GM18505 (cell line): ENCODE data around the gene WWOX.

Experiments
- ATAC-seq: cut with Tn5 transposase; IDR thresholded peaks from one replicate; pipeline ENCODE4 v1.9.1; 2021; ENCODE audit not compliant: unreplicated experiment
- POLR2A ChIP-seq: IDR thresholded peaks from 4 replicates; pipeline ENCODE4 v1.6.1; 2011; ENCODE audit warnings: borderline replicate concordance; ENCODE audit not compliant: insufficient read depth, insufficient read length; ENCODE audit errors: extremely low read depth

Gene WWOX

DNA sequence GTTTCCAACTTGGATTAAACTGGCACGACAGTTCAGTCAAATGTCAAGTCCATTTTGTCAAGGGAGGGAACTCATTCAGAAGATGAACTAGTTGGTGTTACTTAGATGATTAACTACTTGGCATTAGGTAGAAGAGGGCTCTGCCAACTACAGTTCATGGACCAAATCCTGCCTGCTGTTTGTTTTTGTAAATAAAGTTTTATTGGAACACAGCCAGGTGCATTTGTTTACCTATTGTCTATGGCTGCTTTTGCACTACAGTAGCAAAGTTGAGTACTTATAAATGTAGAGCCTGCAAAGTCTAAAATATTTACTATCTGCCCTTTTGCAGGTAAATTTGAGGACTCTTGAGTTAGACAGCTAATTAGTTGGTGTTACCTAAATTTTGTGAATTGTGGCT, 1091.1 kb downstream of the WWOX start:
- no peak for ATAC-seq
- no peak for TF ChIP-seq POLR2A

DNA sequence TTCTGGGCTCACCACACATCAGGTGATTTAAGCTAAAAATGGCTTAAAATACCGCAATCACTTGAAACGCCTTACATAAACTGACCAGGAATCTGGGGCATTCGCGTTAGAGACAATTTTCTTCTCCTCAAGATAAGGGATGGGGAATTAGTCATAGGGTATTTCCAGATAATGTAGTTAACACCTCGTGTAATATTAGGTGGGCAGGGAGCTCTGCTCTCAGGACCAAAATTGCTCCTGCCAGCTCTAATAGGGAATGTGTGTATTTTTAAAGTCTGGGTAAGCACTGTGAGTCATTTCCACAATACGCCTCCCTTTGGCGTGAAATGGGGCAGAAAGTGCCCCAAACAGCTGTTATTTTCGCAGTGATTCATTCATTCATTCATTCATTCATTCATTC, 1092.5 kb downstream of the WWOX start:
- ATAC-seq = no peak
- no peak for TF ChIP-seq POLR2A

DNA sequence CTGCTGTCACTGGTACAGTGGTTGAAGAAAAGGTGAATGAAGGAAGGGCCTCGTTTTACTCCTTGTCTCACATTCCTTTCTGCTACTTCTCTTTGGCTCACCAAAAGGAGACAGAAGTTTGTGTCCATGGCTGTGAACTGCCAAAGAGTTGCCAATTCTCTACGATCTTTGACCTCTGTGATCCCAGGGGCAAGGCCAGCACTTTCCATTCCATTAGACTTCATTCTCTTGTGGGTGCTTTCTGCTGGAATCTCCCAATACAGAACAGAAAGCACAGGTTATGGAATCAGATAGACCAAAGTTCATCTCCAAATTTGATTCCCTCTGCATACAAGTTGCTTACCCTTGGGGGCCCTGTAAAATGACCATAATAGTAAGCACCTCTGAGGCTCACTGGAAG, 1093.5 kb downstream of the WWOX start:
- no peak for ATAC-seq
- TF ChIP-seq POLR2A = no peak

DNA sequence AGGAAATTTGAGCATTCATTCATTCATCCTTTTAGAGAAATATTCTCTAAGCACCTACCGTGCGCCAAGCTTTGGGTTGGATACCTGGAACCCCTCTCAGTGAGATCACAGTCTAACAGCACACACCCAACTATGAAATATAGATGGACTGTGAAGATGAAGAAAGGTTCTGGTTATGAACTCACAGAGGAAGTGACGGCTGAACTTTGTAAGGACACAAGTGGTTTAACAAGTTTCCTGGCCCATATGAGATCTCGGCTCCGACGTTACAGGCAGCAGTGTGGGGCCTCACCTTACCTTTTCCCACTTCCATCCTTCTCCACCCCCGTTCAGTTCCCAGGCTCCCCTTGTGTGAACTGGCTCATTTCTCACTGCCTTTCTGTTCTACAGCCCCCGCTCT, 1094.8 kb downstream of the WWOX start:
- no peak for TF ChIP-seq POLR2A

DNA sequence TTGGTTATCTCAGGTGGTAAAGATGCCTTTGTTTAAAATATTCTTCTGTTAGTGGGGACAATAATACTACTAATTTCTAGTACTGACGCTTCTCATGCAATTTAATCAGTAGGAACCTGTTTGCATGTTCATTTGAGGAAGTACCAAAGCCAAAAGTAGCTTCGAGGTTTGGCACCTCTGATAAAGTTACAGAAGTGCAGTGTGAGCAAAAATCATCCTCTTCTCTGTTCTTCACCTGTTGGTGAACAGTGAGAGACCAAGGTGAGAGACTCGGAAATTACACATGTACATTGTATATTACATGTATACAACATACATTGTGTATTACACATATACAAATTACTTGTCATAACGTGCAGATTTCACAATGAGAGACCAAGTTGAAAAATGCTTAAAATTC, 1096.5 kb downstream of the WWOX start:
- ATAC-seq = no peak
- TF ChIP-seq POLR2A = no peak

More for the DNA sequence above, 1094.8 kb downstream of the WWOX start:
- ATAC-seq = no peak

DNA sequence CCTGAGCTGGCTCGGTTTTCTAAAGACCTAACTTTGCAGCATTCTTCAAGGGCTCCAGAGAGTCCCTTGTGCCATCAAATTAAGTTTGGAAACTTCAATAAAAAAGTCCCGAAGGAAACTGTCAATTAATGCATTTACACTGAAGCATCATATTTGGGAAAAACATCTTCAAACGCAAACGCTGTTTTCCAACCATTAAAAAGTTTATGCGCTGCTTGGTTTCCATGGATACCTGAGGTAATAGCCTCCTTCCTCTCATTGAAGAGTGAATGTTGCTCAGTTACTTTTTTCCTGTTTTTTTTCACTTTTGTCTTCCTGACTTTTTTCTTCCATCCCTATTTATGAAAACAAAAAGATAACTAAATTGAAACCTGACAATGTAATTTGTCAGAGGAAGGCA, 1102.0 kb downstream of the WWOX start:
- no peak for ATAC-seq
- no peak for TF ChIP-seq POLR2A

DNA sequence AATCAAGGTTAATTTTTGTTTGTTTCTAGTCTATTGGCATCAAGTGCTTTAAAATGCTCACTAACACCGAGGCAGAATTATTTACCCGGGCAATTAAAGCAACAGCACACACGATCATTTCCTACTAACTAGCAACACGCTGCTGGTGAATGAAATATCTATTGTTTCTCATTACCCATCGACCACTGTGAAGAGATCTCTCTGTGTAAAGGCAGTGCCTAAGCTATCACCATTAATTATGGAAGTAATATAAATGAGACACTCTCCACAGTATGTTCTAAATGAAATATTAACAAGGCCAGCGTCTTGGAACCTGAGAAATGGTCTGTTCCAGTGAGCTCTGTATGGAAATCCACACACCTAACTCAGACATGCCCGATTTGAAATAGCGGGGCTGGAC, 1103.5 kb downstream of the WWOX start:
- no peak for TF ChIP-seq POLR2A
- ATAC-seq = no peak

DNA sequence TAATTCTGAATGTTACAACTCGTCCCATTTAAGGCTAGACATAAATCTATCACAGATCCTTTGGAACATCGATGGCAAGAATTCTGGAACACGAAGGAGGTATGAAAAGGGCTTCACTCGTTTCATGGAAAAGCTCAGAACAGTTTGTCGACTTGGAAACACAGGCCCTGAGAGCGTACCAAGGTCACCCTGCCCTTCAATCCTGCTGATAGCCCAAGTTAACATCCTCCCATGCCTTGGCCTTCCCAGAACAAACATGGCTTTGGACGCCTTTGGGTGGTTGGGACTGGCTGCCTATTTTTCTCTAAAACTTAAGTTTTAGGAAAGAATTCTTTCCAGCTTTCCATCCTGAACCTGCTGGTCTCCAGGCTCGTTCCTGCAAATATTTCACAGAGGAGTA, 1105.0 kb downstream of the WWOX start:
- TF ChIP-seq POLR2A = no peak
- ATAC-seq = no peak

DNA sequence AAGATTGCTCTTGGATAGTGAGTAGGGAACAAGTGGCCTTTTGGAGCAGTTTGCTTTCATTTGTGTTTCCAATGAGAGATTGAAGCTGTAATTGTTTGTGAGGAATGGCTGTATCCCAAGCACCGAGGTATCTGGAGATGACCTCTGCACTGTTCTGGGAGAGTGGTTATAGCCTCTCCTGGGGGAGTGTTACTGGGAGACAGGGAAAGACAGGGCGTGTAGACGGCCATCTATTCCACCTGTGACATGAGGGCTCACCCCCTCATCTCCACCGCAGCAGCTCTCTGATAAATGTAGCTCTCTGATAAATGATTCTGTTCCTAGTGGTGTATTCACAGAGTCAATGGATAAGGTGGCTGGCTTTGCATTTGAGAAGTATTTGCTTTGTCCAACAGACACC, 1107.4 kb downstream of the WWOX start:
- TF ChIP-seq POLR2A = no peak
- ATAC-seq = no peak

DNA sequence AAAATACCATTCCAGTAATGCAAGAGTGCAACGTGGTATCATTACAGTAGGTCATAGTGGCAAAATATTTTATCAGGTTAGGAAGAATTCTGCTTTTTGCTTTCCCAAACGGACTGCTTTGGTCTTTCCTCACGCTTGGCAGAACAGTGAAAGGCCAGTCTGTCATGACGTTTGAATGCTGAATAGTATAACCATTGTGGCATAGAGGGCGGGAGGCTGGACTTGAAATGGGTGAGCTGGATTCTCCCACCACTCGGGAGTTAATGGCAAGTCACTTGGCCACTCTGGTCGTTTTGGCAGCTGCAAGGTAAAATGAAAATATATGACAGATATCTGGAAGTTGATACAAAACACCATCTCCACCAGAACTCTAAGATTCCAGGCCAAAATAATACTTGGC, 1109.9 kb downstream of the WWOX start:
- ATAC-seq = no peak
- no peak for TF ChIP-seq POLR2A

DNA sequence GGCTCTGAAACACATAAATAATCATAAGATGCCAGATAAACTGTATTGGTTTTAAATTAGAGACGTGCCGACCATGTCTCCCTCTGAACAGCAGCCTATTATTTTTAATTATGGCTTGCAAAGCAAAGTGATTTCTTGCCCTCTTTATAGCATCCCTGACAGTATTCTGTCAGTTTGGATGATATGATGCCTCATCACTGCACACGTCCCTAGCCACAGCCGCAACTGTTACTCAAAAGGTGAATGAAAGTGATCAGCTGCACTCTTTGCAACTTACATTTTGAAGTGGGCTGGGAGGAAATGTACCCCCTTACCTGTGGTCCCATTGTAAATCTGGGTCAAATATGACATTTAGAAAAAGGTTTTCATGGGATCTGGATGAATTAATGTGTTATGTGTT, 1111.2 kb downstream of the WWOX start:
- no peak for TF ChIP-seq POLR2A
- ATAC-seq = no peak

DNA sequence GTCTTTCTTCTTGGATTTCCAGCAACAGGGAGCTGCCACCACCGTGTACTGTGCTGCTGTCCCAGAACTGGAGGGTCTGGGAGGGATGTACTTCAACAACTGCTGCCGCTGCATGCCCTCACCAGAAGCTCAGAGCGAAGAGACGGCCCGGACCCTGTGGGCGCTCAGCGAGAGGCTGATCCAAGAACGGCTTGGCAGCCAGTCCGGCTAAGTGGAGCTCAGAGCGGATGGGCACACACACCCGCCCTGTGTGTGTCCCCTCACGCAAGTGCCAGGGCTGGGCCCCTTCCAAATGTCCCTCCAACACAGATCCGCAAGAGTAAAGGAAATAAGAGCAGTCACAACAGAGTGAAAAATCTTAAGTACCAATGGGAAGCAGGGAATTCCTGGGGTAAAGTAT, 1112.1 kb downstream of the WWOX start:
- no peak for ATAC-seq
- no peak for TF ChIP-seq POLR2A

DNA sequence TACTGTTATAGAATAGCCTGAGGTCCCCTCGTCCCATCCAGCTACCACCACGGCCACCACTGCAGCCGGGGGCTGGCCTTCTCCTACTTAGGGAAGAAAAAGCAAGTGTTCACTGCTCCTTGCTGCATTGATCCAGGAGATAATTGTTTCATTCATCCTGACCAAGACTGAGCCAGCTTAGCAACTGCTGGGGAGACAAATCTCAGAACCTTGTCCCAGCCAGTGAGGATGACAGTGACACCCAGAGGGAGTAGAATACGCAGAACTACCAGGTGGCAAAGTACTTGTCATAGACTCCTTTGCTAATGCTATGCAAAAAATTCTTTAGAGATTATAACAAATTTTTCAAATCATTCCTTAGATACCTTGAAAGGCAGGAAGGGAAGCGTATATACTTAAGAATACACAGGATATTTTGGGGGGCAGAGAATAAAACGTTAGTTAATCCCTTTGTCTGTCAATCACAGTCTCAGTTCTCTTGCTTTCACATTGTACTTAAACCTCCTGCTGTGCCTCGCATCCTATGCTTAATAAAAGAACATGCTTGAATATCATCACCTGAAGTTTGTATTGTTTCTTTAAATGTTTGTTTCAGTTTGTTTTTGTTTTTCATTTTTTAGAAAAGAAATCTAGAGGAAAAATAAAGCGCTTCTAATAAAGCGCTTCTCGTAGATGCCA, 1112.8 kb downstream of the WWOX start:
- TF ChIP-seq POLR2A = no peak
- ATAC-seq = no peak

DNA sequence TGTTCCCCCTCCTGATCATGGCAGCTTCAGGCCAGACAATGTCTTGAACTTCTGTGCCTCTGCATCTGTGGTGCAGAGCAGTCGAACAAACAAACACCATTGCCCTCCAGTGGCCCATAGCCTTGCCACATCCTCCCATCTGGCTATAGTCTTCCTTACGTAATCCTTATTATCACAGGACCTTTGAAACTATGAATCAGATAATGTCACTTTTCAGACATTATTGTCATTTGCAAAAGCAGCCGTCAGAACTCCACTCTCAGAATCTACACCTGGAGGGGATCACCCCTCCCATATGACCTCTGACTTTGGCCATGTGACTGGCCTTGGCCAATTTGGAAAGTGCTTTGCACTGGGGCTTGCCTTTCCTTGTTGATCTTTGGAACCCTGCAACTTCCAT, 1113.8 kb downstream of the WWOX start:
- no peak for ATAC-seq
- no peak for TF ChIP-seq POLR2A

DNA sequence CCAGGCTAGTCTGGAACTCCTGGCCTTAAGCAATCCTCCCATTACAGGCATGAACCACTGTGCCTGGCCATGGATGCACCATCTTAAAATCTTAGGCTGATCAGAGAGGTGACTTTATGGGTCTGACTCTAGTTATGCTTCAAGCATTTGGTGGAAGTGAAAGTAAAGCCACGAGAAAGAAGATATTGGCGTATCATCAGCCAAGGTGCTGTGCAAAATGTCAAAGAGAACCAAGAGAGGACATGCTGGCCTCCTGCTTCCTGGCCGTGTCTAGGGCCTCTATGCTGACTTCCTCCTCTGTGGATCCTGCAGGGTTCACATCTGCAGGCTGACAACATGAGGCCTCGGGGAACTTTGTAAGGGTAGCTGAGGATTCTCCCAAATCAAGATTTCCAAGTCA, 1115.8 kb downstream of the WWOX start:
- TF ChIP-seq POLR2A = no peak
- no peak for ATAC-seq
